ENCODE data around the gene CSRNP3. TPM values are rescaled to one million over a fixed set of nuclear protein-coding genes. Genes with fewer than 3 reads are reported as not detected.

CSRNP3 gene
- total and polyA plus RNA-seq, 2 donors (not counting 3 experiments of a cell fraction or from before 2014, with no cell fraction given): not detected

DNA sequence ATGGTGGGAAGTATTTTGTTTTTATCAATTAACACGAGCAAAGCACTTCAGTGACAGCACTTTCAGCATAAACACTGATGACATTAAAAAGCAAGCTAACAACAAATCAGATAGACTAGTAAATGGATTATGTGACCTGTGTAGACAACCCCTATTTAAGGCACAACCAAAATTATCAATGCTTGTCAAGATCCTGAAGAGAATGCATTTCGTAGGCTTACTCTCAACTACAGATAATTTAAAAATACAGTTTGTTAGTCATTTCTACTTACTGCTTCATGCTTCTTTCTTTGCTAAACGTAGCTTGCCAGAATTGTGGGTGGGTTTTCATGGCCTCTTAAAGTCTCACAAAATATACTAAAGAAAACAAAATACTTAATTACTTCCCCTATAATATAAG lies 3.4 kb downstream of the CSRNP3 start:
- dilution Hi-C loops (cut with MboI; ENCODE audit: extremely low pct_ligation_motif_present, low sequenced_read_pairs): no loop called here
- Histone ChIP-seq H2AFZ (ENCODE audit: low read depth, low read length) (no peak overlapping the region), H3K9me1 (replicated peaks; ENCODE audit: control insufficient read depth, extremely low read depth, insufficient read depth, low read length) (no peaks in the 10 kb centered on the region), H4K20me1 (replicated peaks; ENCODE audit: control insufficient read depth, extremely low read depth, insufficient read depth, low read length) (no peaks in the 10 kb centered on the region), H3K9me3 (replicated peaks; ENCODE audit: control insufficient read depth, insufficient read depth, low read length) (no peaks in the 10 kb centered on the region), H3K9ac (replicated peaks; ENCODE audit: extremely low read depth, insufficient read depth, low read length) (no peak overlapping the region), H3K4me1 (ENCODE audit: control insufficient read depth, extremely low read depth, insufficient read depth, low read length) (no peaks in the 10 kb centered on the region), H3K27me3 (ENCODE audit: control insufficient read depth in 2 of 2, insufficient read depth in 2 of 2, low read length in 2 of 2) (peaks cover 0 to 2% of the 10 kb centered on the region in 2 experiments), H3K4me3 (replicated peaks in 1 of 3; ENCODE audit: insufficient read depth in 1 of 3, low read depth in 1 of 3, low read length in 3 of 3) (no peak overlapping the region), H3K79me2 (ENCODE audit: control insufficient read depth, insufficient read depth, low read length) (no peaks in the 10 kb centered on the region), H3K4me2 (ENCODE audit: insufficient read depth, low read length) (no peak overlapping the region), H3K36me3 (ENCODE audit: control insufficient read depth in 2 of 2, extremely low read depth in 1 of 2, insufficient read depth in 2 of 2, low read length in 2 of 2) (no peaks in the 10 kb centered on the region), H3K27ac (ENCODE audit: insufficient read depth, low read depth, low read length) (no peak overlapping the region)
- intact Hi-C loops (cut with micrococcal nuclease): no loop called here
- ChIA-PET CTCF (interaction anchor here (1.4 kb wide), 1 partner anchor 68 kb away, joined by 3 read pairs; no protein-coding TSS in a partner anchor), POLR2A (no interaction called here)
- DNase-seq (ENCODE audit: low read depth, low spot score) (no peak), FAIRE-seq (no peak)
- BruUV-seq (replicated peaks): no TSS peak
- TF ChIP-seq GATA2 (IDR thresholded peaks at IDR 0.05; ENCODE audit: insufficient read depth, insufficient read length, low read depth, low read length): no peak
- TF ChIP-seq, protein P1, sequence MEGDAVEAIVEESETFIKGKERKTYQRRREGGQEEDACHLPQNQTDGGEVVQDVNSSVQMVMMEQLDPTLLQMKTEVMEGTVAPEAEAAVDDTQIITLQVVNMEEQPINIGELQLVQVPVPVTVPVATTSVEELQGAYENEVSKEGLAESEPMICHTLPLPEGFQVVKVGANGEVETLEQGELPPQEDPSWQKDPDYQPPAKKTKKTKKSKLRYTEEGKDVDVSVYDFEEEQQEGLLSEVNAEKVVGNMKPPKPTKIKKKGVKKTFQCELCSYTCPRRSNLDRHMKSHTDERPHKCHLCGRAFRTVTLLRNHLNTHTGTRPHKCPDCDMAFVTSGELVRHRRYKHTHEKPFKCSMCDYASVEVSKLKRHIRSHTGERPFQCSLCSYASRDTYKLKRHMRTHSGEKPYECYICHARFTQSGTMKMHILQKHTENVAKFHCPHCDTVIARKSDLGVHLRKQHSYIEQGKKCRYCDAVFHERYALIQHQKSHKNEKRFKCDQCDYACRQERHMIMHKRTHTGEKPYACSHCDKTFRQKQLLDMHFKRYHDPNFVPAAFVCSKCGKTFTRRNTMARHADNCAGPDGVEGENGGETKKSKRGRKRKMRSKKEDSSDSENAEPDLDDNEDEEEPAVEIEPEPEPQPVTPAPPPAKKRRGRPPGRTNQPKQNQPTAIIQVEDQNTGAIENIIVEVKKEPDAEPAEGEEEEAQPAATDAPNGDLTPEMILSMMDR (IDR thresholded peaks at IDR 0.05; ENCODE audit: extremely low read depth in 1 of 2, insufficient read depth in 1 of 2, low read depth in 1 of 2, low read length in 2 of 2): no peak
- no peak for TF ChIP-seq POLR2A (IDR thresholded peaks at IDR 0.05; ENCODE audit: low read depth, low read length)
- no peak for TF ChIP-seq JUN (IDR thresholded peaks at IDR 0.05; ENCODE audit: borderline replicate concordance, insufficient read depth, insufficient read length, low read depth)
- TF ChIP-seq MYC (IDR thresholded peaks at IDR 0.05; ENCODE audit: low read depth, low read length): no peak
- no peak for TF ChIP-seq FOS (IDR thresholded peaks at IDR 0.05; ENCODE audit: borderline replicate concordance, insufficient read depth, low read length)
- TF ChIP-seq, protein P2, sequence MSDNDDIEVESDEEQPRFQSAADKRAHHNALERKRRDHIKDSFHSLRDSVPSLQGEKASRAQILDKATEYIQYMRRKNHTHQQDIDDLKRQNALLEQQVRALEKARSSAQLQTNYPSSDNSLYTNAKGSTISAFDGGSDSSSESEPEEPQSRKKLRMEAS (IDR thresholded peaks at IDR 0.05; ENCODE audit: insufficient read depth, insufficient read length): no peak
- TF ChIP-seq EZH2 (IDR thresholded peaks at IDR 0.05; ENCODE audit: borderline replicate concordance, low read depth, low read length, severe bottlenecking): no peak
- TF ChIP-seq POLR2AphosphoS5 (IDR thresholded peaks at IDR 0.05; ENCODE audit: insufficient read depth, low read depth, low read length): no peak
